Cardiac fibroblast (primary cell): Measurements from ENCODE around the gene DPM3.

Source experiments
- DNase-seq, 2 donors: peaks; one replicate each; pipeline versions ENCODE4 v3.0.0 to v3.0.0-alpha.2; 2010; ENCODE audit warnings: low read depth in 2 of 2
- H3K4me3 ChIP-seq, 2 donors: replicated peaks in 1 of 2; 1 replicate in 1 of 2; 2 replicates in 1 of 2; pipeline ENCODE4 v1.5.1; 2011; ENCODE audit warnings: low read depth in 2 of 2, low read length in 2 of 2, mild to moderate bottlenecking in 2 of 2, moderate library complexity in 1 of 2
- CTCF ChIP-seq: IDR thresholded peaks from one replicate; pipeline ENCODE4 v1.5.1; 2011; ENCODE audit warnings: low read depth, mild to moderate bottlenecking, low read length, inconsistent platforms

DPM3 gene

GRCh38 chr1:155174324-155175280 is 34.3 kb upstream of the DPM3 start:
- DNase-seq: peak in 1 of 2 donors; percentile 35
- TF ChIP-seq CTCF: no peak
- peak overlapping the region; percentile 94 to 97 for H3K4me3 ChIP-seq

GRCh38 chr1:155173478-155174323 is 33.4 kb upstream of the DPM3 start, which contains the start of gene TRIM46:
Gene TRIM46 (plus strand): TSS chr1:155173849. CDS start chr1:155173967, 118 bp downstream.
- DNase-seq: peak; percentile 41 to 56
- peak within 1 kb of the TSS; percentile 94 to 97 for H3K4me3 ChIP-seq
- no peak for TF ChIP-seq CTCF

- H3K4me3 ChIP-seq: peak within 1 kb of the TSS; percentile 94 to 97
- peak; percentile 98 for TF ChIP-seq CTCF
- DNase-seq: peak; percentile 97 to 98
Measured at GRCh38 chr1:155172732-155173477, 32.6 kb upstream of the DPM3 start, which contains the start of gene KRTCAP2. Gene KRTCAP2 (minus strand): TSS chr1:155173304. CDS start chr1:155173224, 80 bp downstream.

- DNase-seq: no peak
- H3K4me3 ChIP-seq: peak overlapping the region; percentile 94 to 97
- no peak for TF ChIP-seq CTCF
Measured at GRCh38 chr1:155171836-155172731, 31.8 kb upstream of the DPM3 start.

GRCh38 chr1:155170806-155171205 is 30.5 kb upstream of the DPM3 start:
- no peak overlapping the region for H3K4me3 ChIP-seq
- TF ChIP-seq CTCF: no peak

More at GRCh38 chr1:155170806-155171205, 30.5 kb upstream of the DPM3 start:
- DNase-seq: no peak
